IPS-NIHi7 (cell line): ENCODE measurements around the gene AGBL2.
"Not testable (repeated sequence)": the region's sequence is repeated elsewhere in the genome, so short reads cannot be mapped to it uniquely, and the experiment has no call there.

Source experiments
- DNase-seq: peaks from one replicate; pipeline ENCODE4 v3.0.0; 2012; ENCODE audit warnings: mixed read lengths; ENCODE audit errors: extremely low spot score

The AGBL2 gene

DNA sequence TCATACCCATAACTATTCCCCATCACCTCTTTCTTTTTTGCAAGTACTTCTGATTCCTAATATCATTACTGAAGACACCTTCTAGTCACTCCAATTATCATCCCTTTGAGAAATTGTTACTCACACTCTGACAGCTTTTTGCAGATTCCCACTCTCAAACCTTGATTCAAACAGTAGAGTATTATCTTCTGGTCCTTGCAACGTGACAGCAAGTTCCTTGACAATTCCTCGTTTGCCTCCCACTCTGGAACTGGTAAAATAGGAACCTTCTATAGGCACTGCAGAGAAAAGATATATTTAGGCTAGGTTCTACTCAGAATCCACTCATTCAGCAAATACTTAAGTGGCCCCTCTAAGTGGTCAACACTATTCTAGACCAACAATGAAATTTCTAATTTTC is 23.2 kb downstream of the AGBL2 start:
- no peak for DNase-seq

DNA sequence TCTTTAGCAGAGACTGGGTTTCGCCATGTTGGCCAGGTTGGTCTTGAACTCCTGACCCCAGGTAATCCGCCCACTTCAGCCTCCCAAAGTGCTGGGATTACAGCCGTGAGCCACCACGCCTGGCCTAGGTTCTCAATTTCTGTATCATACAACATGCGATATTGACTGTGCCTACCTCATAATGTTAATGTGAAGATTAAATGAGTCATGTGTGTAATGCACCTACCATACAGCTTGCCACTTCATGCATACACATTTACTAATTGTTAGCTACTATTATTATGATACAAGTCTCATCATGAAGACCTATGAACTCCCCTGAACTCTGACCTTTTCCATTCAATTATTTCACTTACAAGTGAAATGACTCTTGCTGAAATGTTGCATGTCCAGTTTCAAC is 25.7 kb downstream of the AGBL2 start:
- DNase-seq: no peak

DNA sequence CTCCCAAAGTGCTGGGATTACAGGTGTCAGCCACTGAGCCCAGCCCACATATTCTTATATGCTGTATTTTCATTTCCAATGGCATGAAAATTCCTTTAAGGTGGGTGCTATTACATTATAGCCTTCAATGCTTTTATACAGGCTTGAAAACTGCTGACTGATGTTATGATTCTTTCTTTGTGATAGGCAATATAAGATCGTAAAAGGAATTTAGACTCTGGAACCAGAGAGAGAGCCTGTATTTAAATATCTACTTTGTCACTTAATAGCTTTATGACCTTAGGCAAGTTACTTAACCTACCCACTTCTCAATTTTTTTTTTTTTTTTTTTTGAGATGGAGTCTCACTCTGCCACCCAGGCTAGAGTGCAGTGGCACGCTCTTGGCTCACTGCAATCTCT is 26.2 kb downstream of the AGBL2 start:
- DNase-seq: no peak

DNA sequence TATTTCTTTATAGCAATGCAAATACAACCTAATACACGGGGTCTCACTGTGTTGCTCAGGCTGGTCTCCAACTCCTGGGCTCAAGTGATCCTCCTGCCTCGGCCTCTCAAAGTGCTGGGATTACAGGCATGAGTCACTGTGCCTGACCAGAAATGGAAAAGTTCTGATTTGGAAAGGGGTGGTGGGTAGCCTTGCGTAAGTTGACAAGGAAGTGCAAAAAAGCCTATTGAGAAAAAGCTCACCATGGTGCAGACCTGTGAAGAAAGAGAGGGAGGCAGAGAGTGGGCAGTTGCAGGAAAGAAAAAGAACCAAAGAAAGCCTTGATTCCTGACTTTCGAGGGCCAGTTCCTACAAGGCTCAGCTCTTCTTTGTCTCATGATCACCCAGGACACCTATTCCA is 27.1 kb downstream of the AGBL2 start:
- DNase-seq: no peak

DNA sequence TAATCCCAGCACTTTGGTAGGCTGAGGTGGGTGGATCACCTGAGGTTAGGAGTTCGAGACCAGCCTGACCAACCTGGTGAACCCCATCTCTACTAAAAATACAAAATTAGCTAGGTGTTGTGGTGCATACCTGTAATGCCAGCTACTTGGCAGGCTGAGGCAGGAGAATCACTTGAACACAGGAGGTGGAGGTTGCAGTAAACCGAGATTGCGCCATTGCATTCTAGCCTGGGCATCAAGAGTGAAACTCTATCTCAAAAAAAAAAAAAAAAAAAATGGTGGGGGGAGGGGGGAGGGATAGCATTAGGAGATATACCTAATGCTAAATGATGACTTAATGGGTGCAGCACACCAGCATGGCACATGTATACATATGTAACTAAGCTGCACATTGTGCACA is 28.5 kb downstream of the AGBL2 start:
- DNase-seq: not testable (repeated sequence)

DNA sequence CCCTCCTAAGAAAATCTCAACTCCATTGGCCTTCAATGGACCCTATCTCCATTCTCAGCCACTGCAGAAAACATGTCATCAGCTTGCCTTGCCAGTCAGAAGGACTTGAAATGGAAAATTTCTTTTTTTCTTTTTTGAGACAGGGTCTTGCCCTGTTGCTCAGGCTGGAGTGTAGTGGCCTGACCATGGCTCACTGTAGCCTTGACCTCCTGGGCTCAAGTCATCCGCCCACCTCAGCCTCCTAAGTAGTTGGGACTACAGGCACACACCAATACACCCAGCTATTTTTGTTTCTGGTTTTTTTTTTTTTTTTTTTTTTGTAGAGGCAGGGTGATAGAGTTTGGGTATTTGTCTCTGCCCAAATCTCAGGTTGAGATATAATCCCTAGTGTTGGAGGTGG is 29.0 kb downstream of the AGBL2 start:
- DNase-seq: no peak

DNA sequence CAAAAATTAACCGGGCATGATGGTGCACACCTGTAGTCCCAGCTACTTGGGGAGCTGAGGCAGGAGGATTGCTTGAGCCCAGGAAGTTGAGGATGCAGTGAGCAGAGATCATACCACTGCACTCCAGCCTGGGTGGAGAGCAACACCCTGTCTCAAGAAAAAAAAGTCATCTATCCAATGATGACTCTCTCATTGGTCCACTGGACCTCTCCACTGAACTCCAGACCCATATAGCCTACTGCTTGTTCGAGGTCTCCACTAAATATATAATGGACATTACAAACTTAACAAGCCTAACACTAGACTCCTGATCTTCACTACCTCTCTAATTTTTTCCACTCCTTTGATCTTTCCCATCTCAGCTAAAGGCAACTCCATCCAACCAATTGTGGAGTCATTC is 39.3 kb downstream of the AGBL2 start:
- no peak for DNase-seq

DNA sequence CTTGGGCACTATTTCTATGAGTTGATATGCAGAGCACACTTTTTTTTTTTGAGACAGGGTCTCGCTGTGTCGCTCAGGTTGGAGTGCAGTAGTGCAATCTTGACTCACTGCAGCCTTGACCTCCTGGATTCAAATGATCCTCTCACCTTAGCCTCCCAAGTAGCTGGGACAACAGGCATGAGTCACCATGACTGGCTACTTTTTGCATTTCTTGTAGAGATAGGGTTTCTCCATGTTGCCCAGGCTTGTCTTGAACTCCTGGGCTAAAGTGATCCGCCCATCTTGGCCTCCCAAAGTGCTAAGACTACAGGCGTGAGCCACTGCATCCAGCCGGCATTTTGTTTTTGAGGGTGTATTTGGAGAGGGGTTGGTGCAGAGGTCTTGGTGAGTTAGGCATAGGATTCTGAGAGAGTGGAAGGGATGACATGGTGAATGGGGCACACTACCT is 42.9 kb downstream of the AGBL2 start:
- no peak for DNase-seq

DNA sequence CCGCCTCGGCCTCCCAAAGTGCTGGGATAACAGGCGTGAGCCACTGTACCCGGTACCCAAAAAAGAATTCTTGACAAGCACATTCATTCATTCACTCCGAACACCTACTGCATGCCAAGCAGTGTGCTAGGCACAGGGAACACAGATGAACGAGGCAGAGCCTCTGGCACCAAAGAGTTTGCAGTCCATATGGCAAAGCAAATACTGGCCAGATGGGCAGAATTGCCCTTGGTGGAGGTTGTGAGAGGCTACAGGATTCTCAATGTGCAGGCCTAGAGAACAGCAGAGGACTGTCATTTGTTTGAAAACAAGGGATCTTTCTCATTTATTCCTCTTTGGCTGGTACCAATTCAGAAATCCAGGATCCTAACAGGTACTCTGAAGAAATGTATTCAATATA is 45.3 kb downstream of the AGBL2 start:
- DNase-seq: no peak

DNA sequence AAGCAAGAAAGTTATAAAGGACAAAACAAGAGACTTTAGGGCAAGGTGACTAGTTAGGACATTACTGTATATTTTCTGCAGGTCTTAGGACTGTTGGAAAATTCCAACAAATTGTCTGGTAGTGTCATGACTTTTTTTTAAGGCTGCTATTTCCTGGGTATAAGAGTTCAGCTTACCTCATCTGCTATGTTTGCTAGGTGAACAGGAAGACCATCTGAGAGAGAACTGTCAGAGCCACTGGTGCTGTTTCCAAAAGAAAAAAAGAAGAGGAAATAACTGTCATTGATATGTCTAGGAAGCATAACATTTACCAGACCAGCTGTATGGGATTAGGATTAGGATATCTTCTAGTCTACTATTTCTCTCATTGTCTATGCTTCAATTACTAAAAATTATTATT is 46.5 kb downstream of the AGBL2 start:
- DNase-seq: no peak

DNA sequence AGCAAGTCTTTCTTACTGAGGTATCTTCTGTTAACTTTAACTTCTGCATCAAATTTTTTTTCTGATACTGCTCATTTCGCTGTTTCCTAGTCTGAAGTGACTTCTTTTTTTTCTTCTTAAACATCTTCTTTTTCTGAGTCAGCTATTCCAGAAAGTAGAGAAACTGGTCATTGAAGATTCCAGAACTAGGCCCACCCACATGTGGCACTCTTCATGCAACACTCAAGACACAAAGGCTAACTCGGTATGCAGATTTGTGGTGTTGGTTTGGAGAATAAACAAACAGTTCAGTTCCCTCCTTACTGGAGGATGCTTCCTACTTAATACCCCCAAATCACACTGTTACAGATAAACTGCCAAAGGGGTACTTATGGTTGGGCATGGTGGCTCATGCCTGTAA is 47.6 kb downstream of the AGBL2 start:
- DNase-seq: no peak

DNA sequence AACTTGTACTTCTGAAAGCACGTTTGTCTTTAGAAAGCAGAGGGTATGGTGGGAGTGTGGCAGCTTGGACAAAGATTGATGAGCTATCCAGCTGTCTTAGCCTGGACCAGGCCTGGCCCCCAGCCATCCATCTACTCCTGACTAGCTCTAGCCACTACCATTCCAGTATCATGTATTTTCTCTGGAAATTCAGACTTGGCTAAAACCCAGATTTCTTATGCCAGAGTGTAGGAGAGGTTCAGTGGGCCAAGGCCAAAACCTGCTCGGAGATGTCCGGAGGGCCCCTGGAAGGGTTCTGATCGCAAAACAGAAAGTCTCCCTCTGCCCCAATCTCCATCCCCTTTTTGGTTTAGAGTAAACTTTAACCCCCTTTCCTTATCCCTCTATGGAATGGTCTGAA is 48.0 kb downstream of the AGBL2 start:
- DNase-seq: no peak

DNA sequence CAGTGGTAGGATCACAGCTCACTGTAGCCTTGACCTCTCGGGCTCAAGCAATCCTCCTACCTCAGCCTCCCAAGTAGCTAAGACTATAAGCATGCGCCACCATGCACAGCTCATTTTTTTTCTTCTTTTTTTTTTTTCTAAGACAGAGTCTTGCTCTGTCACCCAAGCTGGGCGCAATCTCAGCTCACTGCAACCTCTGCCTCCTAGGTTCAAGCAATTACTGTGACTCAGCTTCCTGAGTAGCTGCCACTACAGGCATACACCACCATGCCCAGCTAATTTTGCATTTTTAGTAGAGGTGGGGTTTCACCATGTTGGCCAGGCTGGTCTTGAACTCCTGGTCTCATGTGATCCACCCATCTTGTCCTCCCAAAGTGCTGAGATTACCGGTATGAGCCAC is 50.2 kb downstream of the AGBL2 start:
- DNase-seq: not testable (repeated sequence)

DNA sequence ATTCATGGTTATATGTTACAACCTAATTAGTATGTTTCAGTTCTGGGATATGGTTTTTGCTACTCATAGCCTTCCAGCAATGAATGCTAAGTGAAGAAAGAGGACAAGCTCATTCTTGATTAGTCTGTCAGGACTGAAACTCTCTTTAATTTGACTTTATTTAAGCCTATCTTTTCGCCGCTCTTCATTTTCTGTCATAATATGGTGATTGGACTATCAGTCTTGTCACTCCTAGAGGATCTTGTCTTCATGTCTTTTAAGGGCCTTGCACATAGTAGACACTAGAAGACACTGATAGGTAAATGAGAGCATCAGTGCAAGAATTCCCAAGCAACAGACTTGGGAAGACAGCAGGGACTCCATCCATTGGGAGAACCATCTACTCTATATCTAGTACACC is 53.9 kb downstream of the AGBL2 start:
- DNase-seq: no peak

DNA sequence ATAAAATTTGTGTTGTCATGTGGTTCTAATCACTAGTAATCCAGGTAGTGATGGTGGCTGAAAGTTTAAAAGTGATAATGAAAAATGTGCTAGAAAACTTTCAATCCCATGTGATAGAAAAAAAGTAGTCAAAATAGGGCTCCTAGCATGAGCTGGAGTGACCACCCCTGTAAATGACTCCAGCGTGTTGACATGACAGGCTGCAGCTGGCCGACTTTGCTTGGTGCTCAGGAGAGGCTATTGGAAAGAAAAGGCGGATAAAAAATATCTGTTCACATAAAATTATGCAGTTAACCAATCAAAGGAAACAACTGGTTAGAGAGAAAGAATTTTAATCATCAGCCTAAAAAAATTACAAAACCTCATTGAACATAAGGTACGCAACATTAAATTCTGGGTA is 55.9 kb downstream of the AGBL2 start:
- no peak for DNase-seq

DNA sequence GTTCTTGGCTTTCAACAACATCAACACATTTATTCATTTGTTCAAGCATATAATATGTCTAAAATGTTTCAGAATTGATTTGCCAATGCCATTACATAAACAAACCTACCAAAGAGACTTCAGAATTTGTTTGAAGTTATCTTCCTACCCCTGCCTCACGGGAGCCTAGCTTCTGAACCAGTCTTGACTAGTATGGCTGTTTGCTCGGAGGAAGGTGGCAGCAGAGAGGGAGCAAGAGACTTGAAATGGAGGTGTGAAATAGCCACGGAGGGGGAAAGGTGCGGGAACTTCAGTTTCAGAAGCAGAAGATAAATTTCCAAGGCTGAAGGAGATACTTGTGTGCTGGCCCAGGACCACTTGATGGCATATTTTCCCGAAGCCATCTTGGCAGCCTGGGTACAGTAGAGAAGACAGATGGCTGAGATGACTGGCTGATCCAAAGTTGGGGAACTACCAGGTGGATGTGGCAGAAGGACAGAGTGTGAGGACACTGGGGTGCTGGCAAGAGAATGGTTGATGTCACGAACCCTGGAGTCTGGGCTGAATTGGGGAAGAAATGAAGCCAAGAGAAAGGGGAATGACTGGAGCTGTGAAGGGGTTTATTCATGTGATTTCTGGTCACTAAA is 58.8 kb downstream of the AGBL2 start:
- DNase-seq: peak; percentile 34

DNA sequence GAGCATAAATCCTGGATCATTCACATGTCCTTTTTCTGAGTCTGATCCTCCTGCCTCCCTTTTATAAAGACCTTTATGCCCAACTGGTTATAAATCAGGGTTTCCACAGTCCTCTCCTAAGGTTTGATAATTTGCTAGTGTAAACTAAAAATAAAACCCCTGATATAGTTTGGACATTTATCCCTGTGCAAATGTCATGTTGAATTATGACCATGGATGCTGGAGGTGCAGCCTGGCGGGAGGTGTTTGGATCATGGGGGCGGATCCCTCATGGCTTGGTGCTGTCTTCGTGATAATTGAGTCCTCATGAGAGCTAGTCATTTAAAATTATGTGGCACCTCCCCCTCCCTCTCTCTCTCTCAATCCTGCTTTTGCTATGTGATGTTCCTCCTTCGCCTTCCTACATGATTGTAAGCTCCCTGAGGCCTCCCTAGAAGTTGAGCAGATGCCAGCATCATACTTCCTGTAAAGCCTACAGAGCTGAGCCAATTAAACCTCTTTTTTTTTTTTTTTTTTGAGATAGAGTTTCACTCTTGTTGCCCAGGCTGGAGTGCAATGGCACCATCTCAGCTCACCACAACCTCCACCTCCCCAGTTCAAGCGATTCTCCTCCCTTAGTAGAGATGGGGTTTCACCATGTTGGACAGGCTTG is 63.2 kb downstream of the AGBL2 start:
- no peak for DNase-seq

DNA sequence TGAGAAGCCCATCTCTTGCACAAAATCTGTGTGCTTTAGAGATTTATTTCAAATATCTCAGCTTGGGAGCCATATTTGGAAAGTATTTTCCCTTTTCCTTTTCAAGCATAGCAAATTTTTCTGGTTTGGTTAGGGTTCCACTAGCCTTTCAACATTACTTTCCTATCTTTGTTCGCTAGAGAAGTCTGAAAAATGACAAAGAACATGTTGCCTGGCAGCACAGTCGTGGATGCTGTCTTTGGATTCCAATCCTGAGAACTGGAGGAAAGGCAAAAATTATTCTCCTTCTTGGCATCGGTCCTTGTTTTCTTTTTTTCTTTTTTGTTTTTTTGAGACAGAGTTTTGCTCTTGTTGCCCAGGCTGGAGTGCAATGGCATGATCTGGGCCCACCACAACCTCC is 65.9 kb downstream of the AGBL2 start:
- DNase-seq: no peak

DNA sequence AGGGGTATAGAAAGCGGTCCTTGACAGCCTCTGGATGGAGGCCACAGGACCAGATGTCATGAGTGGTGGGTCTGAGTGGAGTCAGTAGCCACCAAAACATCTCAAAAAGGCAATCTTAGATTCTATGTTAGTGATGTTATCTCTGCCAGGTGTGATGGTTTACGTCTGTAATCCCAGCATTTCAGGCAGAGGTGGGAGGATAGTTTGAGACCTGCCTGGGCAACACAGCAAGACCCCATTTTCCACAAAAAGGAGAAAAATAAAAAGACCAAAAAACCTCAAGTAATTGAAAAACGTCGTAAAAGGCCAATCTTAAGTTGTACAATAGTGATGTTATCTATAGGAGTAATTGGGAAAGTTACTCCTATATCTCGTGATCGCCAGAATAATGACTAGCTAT is 69.2 kb downstream of the AGBL2 start:
- DNase-seq: no peak

DNA sequence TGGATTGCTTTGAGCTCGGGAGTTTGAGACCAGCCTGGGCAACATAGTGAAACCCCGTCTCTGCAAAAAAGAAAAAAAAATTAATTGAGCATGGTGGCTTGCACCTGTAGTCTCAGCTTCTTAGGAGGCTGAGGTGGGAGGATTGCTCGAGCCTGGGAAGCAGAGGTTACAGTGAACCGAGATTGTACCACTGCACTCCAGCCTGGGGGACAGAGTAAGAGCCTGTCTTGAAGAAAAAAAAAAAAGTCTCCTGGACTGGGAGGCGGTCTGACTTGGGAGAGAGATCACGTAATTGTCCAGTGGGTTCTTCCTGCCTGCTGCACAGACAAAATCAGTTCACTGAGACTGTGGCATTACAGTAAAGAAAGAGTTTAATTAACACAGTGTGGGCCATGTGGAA is 69.7 kb downstream of the AGBL2 start:
- DNase-seq: no peak

DNA sequence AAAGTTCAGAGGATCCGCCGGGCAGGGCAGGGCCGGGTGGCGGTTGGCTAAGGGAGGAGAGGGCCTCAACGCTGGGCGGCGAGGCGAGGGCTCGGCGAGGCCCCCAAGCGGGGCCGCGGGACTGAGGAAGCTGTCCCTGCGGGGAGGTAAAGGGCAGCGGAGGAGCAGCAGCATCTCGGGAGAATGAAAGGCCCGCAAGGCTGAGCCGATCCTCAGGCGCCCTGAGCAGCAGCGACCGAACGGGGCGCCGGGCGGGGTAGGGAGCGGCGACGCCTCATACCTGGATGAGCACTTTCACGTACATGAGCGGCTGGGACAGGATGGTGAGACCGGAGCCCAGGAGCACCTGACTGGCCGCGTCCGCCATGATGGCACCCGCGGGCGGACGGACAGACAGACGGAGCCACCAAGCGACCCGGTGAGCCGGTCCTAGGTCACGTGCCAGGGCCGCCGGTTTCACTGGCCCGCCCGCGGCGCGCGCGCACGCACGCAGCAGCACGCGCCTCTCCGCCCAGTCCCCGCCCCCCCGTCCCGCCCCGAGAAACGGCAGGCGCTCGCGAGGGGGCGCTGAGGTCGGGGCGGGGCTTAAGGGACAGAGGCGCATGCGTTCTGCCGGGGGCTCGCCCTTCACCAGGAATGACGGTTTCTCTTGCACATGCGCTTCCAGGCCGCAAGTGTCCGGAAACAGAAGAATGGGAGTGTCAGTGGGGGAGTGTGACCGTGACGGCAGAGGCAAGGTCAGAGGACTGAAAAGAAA is 72.9 kb downstream of the AGBL2 start, which contains the start of gene MTCH2:
TSS of gene MTCH2 (minus strand) at position 461 of the 757 bp plus-strand sequence. CDS start at position 367, 94 bp downstream.
- DNase-seq: peak; percentile 99

DNA sequence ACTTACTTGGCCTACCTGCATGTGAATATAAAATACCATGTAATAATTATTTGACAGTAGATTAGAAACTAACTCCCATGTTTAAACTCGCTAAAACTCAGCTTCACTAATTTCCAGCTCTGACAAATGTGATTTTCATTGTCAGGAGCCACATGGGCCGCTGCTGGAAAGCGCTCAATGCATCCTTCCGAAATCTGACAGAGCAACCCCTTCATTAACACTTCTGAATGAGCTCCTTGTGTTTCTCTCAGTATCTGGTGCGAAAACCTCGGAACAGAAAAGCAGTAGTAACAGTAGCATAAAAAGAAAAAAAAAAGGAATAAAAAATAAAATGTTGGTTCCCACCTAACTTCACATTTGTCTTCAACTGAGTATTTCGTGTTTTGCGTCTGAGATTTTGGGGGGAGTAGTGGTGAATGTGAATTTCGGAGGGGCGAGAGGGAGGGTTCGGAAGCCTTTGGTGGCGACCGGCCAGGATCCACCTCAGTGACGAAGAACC is 73.5 kb downstream of the AGBL2 start:
- peak; percentile 25 for DNase-seq

DNA sequence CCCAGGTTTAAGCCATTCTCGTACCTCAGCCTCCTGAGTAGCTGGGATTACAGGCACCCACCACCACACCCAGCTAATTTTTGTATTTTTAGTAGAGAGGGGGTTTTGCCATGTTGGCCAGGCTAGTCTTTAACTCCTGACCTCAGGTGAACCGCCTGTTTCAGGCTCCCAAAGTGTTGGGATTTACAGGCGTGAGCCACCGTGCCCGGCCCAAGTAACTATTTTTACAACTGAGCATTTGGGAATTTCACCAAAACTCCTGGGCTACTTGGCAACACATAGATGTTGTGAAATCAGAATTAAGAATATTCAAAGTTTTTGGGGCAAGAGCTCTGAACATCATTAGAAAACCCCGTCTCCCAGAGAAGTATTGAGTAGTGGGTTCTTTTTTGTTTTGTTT is 74.7 kb downstream of the AGBL2 start:
- DNase-seq: not testable (repeated sequence)
